SKM-1 (cell line): ENCODE results near the gene ABCA6.

Source experiments
- DNase-seq: peaks from one replicate; lab custom pipeline; 2025; ENCODE audit not compliant: unreplicated experiment; lab: John Stamatoyannopoulos, UW

The ABCA6 gene

GRCh38 chr17:69142175-69142802, 594 bp upstream of the ABCA6 start:
- no peak for DNase-seq

GRCh38 chr17:69134112-69134511, 7.6 kb downstream of the ABCA6 start:
- DNase-seq, result no peak

GRCh38 chr17:69130627-69131296, 10.9 kb downstream of the ABCA6 start:
- no peak for DNase-seq

- no peak for DNase-seq
Observed at GRCh38 chr17:69123626-69124025, 18.1 kb downstream of the ABCA6 start.

- DNase-seq, result no peak
Observed at GRCh38 chr17:69122065-69122464, 19.6 kb downstream of the ABCA6 start.

GRCh38 chr17:69117855-69118784, 23.6 kb downstream of the ABCA6 start:
- no peak for DNase-seq

- no peak for DNase-seq
Observed at GRCh38 chr17:69111794-69112193, 29.9 kb downstream of the ABCA6 start.

GRCh38 chr17:69105907-69106730, 35.6 kb downstream of the ABCA6 start:
- no peak for DNase-seq

- no peak for DNase-seq
Observed at GRCh38 chr17:69103557-69104233, 38.0 kb downstream of the ABCA6 start.

GRCh38 chr17:69098625-69099024, 43.1 kb downstream of the ABCA6 start:
- DNase-seq, result no peak

GRCh38 chr17:69096541-69096940, 45.2 kb downstream of the ABCA6 start:
- DNase-seq, result no peak

- DNase-seq, result no peak
Observed at GRCh38 chr17:69093995-69094394, 47.7 kb downstream of the ABCA6 start.

- no peak for DNase-seq
Observed at GRCh38 chr17:69093279-69093789, 48.4 kb downstream of the ABCA6 start.

- DNase-seq, result no peak
Observed at GRCh38 chr17:69090365-69090764, 51.3 kb downstream of the ABCA6 start.

GRCh38 chr17:69088643-69089200, 53.0 kb downstream of the ABCA6 start:
- no peak for DNase-seq

GRCh38 chr17:69086641-69087040, 55.1 kb downstream of the ABCA6 start:
- no peak for DNase-seq

GRCh38 chr17:69084911-69085310, 56.8 kb downstream of the ABCA6 start:
- DNase-seq, result no peak

GRCh38 chr17:69082696-69083095, 59.0 kb downstream of the ABCA6 start:
- DNase-seq, result no peak

GRCh38 chr17:69078864-69079263, 62.8 kb downstream of the ABCA6 start:
- no peak for DNase-seq

GRCh38 chr17:69075823-69076222, 65.9 kb downstream of the ABCA6 start:
- DNase-seq, result no peak
